OCI-LY3 (cell line): ENCODE measurements around the gene TYW1.
"Not testable (repeated sequence)": the region's sequence is repeated elsewhere in the genome, so short reads cannot be mapped to it uniquely, and the experiment has no call there.

Source experiments
- H2AFZ ChIP-seq: fragments of 200-600, 300-600 bp; shearing (Covaris generic); 2 replicates; pipeline ENCODE4 v1.6.0; 2014; ENCODE audit warnings: antibody characterized with exemption, low read depth, low read length
- H3K27ac ChIP-seq: fragments of 200-600, 300-600 bp; sonication (generic); 2 replicates; pipeline ENCODE4 v1.5.1; 2014; ENCODE audit warnings: mild to moderate bottlenecking, low read length, moderate library complexity, mixed read lengths
- H3K27me3 ChIP-seq: fragments of 200-600, 300-600 bp; sonication (generic); 2 replicates; pipeline ENCODE4 v1.6.1; 2014; ENCODE audit warnings: low read depth, low read length, mixed read lengths
- H3K36me3 ChIP-seq: fragments of 200-600, 300-600 bp; sonication (generic); replicated peaks from 2 replicates; pipeline ENCODE3; 2014; ENCODE audit warnings: low read depth, low read length, mixed read lengths
- H3K4me1 ChIP-seq: fragments of 300-600, 200-600 bp; sonication (generic); 2 replicates; pipeline ENCODE4 v1.6.1; 2014; ENCODE audit warnings: low read length, mixed read lengths
- H3K4me2 ChIP-seq: fragments of 200-600, 300-600 bp; sonication (generic); 2 replicates; pipeline ENCODE4 v1.6.1; 2014; ENCODE audit warnings: low read length, mixed read lengths
- H3K4me3 ChIP-seq: fragments of 300-600, 200-600 bp; sonication (generic); 2 replicates; pipeline ENCODE4 v1.5.1; 2014; ENCODE audit warnings: antibody characterized with exemption, mild to moderate bottlenecking, low read length, moderate library complexity
- H3K79me2 ChIP-seq: fragments of 300-600, 200-600 bp; shearing (Covaris generic); 2 replicates; pipeline ENCODE4 v1.6.1; 2014; ENCODE audit warnings: mild to moderate bottlenecking, low read length, mixed read lengths
- H3K9ac ChIP-seq: fragments of 300-600, 200-600 bp; shearing (Covaris generic); 2 replicates; pipeline ENCODE4 v1.6.0; 2014; ENCODE audit warnings: mild to moderate bottlenecking, low read length, moderate library complexity
- H3K9me3 ChIP-seq: fragments of 200-600, 300-600 bp; shearing (Covaris generic); 2 replicates; pipeline ENCODE4 v1.6.1; 2014; ENCODE audit warnings: low read length, mixed read lengths; ENCODE audit not compliant: insufficient read depth
- H4K20me1 ChIP-seq: fragments of 200-600, 300-600 bp; sonication (generic); 2 replicates; pipeline ENCODE4 v1.6.1; 2016; ENCODE audit warnings: low read length, mixed read lengths; ENCODE audit not compliant: insufficient read depth

Gene TYW1

GRCh38 chr7:67135617-67136486 is 139.2 kb downstream of the TYW1 start:
- not testable (repeated sequence) for H3K27me3 ChIP-seq, H3K79me2 ChIP-seq, H3K36me3 ChIP-seq, H4K20me1 ChIP-seq, H3K4me3 ChIP-seq, H3K4me1 ChIP-seq, H3K27ac ChIP-seq, H2AFZ ChIP-seq, H3K4me2 ChIP-seq, H3K9me3 ChIP-seq, H3K9ac ChIP-seq

- not testable (repeated sequence) for H3K4me3 ChIP-seq, H3K9ac ChIP-seq, H3K36me3 ChIP-seq, H3K27ac ChIP-seq, H3K4me1 ChIP-seq, H3K9me3 ChIP-seq, H4K20me1 ChIP-seq, H3K79me2 ChIP-seq, H2AFZ ChIP-seq, H3K27me3 ChIP-seq, H3K4me2 ChIP-seq
These were observed 140.9 kb downstream of the TYW1 start for GRCh38 chr7:67137489-67137888.

- H3K9ac ChIP-seq, H3K27ac ChIP-seq, H4K20me1 ChIP-seq, H3K9me3 ChIP-seq, H3K4me3 ChIP-seq, H3K4me1 ChIP-seq, H3K4me2 ChIP-seq, H3K79me2 ChIP-seq, H3K36me3 ChIP-seq, H3K27me3 ChIP-seq, H2AFZ ChIP-seq: not testable (repeated sequence)
These were observed 143.2 kb downstream of the TYW1 start for GRCh38 chr7:67139876-67140275.

GRCh38 chr7:67141001-67141400 is 144.4 kb downstream of the TYW1 start:
- H3K4me1 ChIP-seq, H3K27ac ChIP-seq, H2AFZ ChIP-seq, H4K20me1 ChIP-seq, H3K9ac ChIP-seq, H3K4me2 ChIP-seq, H3K4me3 ChIP-seq, H3K79me2 ChIP-seq, H3K36me3 ChIP-seq, H3K9me3 ChIP-seq, H3K27me3 ChIP-seq: not testable (repeated sequence)

GRCh38 chr7:67143091-67143786 is 146.6 kb downstream of the TYW1 start:
- H4K20me1 ChIP-seq, H2AFZ ChIP-seq, H3K9ac ChIP-seq, H3K36me3 ChIP-seq, H3K27me3 ChIP-seq, H3K79me2 ChIP-seq, H3K4me3 ChIP-seq, H3K4me2 ChIP-seq, H3K9me3 ChIP-seq, H3K27ac ChIP-seq, H3K4me1 ChIP-seq: not testable (repeated sequence)

GRCh38 chr7:67145581-67146193 is 149.1 kb downstream of the TYW1 start:
- H4K20me1 ChIP-seq, H3K27ac ChIP-seq, H2AFZ ChIP-seq, H3K4me1 ChIP-seq, H3K9ac ChIP-seq, H3K4me2 ChIP-seq, H3K4me3 ChIP-seq, H3K79me2 ChIP-seq, H3K27me3 ChIP-seq, H3K36me3 ChIP-seq, H3K9me3 ChIP-seq: not testable (repeated sequence)

GRCh38 chr7:67149131-67149530 is 152.5 kb downstream of the TYW1 start:
- H3K4me2 ChIP-seq, H3K36me3 ChIP-seq, H3K27me3 ChIP-seq, H3K27ac ChIP-seq, H3K79me2 ChIP-seq, H3K9me3 ChIP-seq, H3K9ac ChIP-seq, H4K20me1 ChIP-seq, H3K4me3 ChIP-seq, H3K4me1 ChIP-seq, H2AFZ ChIP-seq: not testable (repeated sequence)

- H3K27ac ChIP-seq, H2AFZ ChIP-seq, H3K79me2 ChIP-seq, H3K4me3 ChIP-seq, H3K4me1 ChIP-seq, H3K9ac ChIP-seq, H3K27me3 ChIP-seq, H3K4me2 ChIP-seq, H3K36me3 ChIP-seq, H3K9me3 ChIP-seq, H4K20me1 ChIP-seq: not testable (repeated sequence)
These were observed 157.7 kb downstream of the TYW1 start for GRCh38 chr7:67154374-67154773.

- not testable (repeated sequence) for H3K4me2 ChIP-seq, H3K36me3 ChIP-seq, H3K27me3 ChIP-seq, H3K9me3 ChIP-seq, H3K4me1 ChIP-seq, H3K9ac ChIP-seq, H3K79me2 ChIP-seq, H3K4me3 ChIP-seq, H4K20me1 ChIP-seq, H3K27ac ChIP-seq, H2AFZ ChIP-seq
These were observed 159.4 kb downstream of the TYW1 start for GRCh38 chr7:67156064-67156463.
